ENCODE measurements around the gene RFX4.

DNA sequence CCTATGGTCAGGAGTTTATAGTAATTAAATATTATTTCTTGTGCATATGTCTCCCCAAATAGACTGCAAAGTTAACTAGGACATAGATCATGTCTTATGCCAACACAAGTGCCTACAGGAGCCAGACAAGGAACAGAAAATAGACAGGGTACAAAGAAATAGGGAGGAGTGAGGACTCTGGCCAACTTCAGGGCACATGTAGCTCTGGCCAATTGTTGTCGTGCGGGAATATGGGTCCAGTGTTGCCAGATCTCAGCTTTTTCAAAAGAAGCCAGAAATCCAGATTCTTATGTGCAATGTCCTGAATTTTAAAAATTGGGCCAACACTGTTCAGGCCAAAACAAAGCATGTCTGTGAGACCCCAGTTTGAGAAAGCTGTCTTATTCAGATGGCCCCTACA lies 68.7 kb downstream of the RFX4 start:
- no peak for TF ChIP-seq POLR2A (IDR thresholded peaks at IDR 0.05)
- TF ChIP-seq CTCF (IDR thresholded peaks at IDR 0.05) = no peak
- no peak for TF ChIP-seq POLR2AphosphoS5 (IDR thresholded peaks at IDR 0.05)
